GM11168 (cell line): ENCODE results near the gene KAT2A.

ENCODE experiments used
- in situ Hi-C: fragments of 300-500 bp; cut with MboI; formaldehyde crosslinking; loops from one replicate; pipeline ENCODE4 v1.12.0; 2022; ENCODE audit warnings: low sequenced_read_pairs; ENCODE audit not compliant: unreplicated experiment

Gene KAT2A

DNA sequence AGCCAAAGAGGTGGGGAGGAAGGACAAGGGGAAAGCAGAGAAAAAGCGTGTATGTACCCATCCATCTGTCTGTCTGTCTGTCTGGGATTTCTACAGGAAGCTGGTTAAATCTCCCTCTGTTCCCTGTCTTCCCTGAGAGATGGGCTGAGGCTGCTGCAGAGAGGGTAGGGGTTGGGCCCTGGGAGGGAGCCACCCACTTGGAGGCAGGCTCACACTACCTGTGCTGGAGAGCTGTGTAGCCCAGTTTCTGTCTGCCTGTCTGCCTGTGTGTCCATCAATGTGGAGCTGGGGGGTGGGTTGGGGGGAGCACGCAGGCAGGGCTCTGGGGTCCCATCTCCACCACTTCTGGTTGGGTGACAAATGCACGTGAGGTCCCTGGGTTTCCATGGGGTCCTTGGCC is 52.2 kb downstream of the KAT2A start:
- in situ Hi-C loops: loop anchor here (10.0 kb wide), 1 partner anchor 46 kb away; the partner anchor contains the start of gene DHX58

DNA sequence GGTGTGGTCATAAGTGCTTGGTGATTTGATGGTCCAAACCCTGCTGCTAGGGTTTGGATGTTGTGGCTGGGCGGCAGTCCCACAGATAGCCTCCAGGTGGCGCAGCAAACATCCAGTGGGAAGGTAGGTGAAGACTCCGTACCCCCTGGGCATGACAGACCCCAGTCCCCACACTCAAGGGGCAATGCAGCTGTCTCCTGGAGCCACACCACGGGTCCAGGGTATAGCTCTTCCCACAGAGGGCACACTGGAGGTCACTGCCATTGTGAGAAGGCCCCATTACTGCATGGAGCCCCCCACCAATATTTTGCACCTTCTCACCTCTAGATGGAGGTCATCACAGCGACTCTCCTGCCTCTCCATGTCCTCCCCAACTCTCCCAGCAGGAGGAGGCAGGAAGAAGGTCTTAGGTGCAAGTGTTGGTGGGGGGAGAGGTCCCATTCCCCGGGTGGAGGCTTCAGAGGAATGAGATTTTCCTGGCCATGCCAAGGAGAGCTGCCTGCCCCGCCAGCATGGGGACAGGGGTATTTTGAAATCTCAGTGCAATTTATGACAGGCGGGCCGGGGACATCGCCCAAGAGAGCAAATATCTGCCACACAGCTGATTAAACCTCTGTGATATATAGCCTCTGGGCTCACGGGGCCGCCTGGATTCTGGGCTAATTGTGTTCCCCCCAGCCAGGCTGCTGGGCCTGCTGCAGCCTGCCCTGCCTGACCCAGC is 53.6 kb downstream of the KAT2A start:
- in situ Hi-C loops: loop anchor here (10.0 kb wide), 1 partner anchor 47 kb away; the partner anchor contains the start of gene DHX58

DNA sequence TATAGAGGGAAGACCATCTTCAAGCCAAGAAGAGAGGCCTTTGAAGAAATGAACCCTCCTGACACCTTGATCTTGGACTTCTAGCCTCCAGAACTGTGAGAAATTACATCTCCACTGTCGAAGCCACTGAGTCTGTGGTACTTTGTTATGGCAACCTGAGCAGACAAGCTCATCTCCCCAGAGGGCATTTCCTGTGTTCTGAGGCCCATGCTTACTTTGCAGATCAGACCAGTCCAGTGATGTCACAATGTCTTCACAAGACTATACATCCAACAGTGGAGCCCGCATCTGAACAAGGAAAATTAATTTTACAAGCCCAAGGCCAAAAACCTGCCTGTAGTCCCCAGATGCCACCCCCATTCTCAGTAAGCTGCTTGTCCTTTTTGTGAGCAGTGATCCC is 56.0 kb downstream of the KAT2A start:
- in situ Hi-C loops: loop anchor here (10.0 kb wide), 1 partner anchor 50 kb away; the partner anchor contains the start of gene DHX58
